Measurements from ENCODE around the gene ANK3.
A peak's percentile ranks its signal among the peaks of the same experiment; 100 is the strongest.

The ANK3 gene

GRCh38 chr10:60114765-60115586 lies 274.7 kb downstream of the ANK3 start:
- DNase-seq (ENCODE audit: insufficient read length, low spot score): peak; percentile 23
- no peak for FAIRE-seq

- no peak for DNase-seq (ENCODE audit: insufficient read length, low spot score)
- FAIRE-seq: no peak
Measured at GRCh38 chr10:60110739-60111138, 278.9 kb downstream of the ANK3 start.

DNA sequence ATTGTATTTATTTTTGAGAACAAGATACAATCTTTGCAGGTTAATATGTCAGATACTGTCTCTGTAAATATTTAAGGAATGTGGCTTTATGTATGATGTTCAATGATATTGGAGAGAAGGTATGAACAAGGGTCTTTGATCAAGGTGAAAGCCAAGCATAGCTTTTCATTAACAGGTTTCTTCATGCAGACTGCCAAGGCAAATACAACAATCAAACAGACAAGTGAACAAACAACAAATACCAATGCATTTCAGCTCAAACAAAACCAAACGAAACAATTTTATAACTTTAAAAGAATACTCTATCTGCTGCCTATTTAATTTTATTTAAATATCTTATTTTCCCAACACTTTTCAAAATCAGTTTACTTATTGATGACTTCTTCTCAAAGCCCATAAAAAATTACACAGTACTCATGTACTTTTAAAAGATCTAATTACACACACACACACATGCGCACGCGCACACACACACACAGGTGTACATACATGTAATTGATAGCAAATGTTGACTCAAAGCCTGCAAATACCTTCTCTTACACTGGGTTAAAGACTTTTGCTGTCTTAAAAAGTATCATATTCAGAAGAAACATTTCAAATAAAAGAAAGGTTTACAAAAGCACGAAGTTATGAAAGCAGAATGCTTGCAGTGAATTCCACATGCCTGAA lies 282.2 kb downstream of the ANK3 start:
- DNase-seq (ENCODE audit: insufficient read length, low spot score) (no peak), FAIRE-seq (no peak)

GRCh38 chr10:60105295-60105695 lies 284.4 kb downstream of the ANK3 start:
- no peak for DNase-seq (ENCODE audit: insufficient read length, low spot score)
- FAIRE-seq: no peak

- DNase-seq (ENCODE audit: insufficient read length, low spot score) (no peak), FAIRE-seq (no peak)
Measured at GRCh38 chr10:60101821-60102220, 287.9 kb downstream of the ANK3 start.

- DNase-seq (ENCODE audit: insufficient read length, low spot score): peak; percentile 21
Measured at GRCh38 chr10:60099998-60100747, 289.5 kb downstream of the ANK3 start.

GRCh38 chr10:60098677-60099601 lies 290.7 kb downstream of the ANK3 start:
- FAIRE-seq (no peak), DNase-seq (ENCODE audit: insufficient read length, low spot score) (no peak)

More at GRCh38 chr10:60099998-60100747, 289.5 kb downstream of the ANK3 start:
- no peak for FAIRE-seq

GRCh38 chr10:60096761-60097513 lies 292.7 kb downstream of the ANK3 start:
- no peak for DNase-seq (ENCODE audit: insufficient read length, low spot score)
- FAIRE-seq: no peak

DNA sequence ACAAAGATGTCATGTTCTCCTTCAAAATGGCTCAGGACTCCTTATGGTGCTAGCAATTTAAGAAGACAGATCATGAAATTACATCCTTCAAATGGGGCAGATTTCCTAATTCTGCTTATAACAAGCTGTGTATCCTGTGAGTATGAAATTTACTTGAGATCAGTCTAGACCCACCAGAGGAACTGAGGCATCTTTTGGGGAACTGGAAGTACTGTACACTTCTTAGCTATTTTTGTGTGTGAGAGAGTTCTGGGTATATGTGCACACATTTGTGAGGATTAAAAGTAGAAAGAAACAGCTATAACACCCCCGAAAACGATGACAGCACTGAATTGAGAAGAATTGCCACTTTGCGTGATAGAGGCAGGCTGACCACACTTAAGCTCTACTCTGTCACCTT lies 296.4 kb downstream of the ANK3 start:
- DNase-seq (ENCODE audit: insufficient read length, low spot score) (no peak), FAIRE-seq (no peak)

GRCh38 chr10:60086862-60087261 lies 302.8 kb downstream of the ANK3 start:
- no peak for FAIRE-seq
- DNase-seq (ENCODE audit: insufficient read length, low spot score): no peak

DNA sequence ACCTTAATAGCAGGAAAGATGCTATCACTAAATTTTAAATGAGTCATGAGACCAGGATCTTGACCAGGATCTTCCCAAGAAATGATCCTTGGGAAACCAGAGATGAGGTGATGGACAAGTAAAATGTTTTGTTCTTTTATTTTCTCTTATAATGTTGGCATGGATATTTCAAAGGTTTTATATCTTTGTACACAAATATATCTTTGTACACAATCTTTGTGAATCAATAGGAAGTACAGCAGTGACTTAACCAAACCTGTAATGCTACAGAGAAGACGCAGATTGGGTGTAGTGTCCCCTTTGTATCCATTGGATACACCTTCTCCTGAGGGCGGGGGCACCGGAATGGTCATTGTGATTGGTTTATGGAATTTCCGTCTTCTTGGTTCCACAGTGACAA lies 303.3 kb downstream of the ANK3 start:
- FAIRE-seq: no peak
- no peak for DNase-seq (ENCODE audit: insufficient read length, low spot score)

- no peak for FAIRE-seq
Measured at GRCh38 chr10:60082744-60083344, 306.8 kb downstream of the ANK3 start.

GRCh38 chr10:60082341-60082740 lies 307.3 kb downstream of the ANK3 start:
- DNase-seq (ENCODE audit: insufficient read length, low spot score) (no peak), FAIRE-seq (no peak)

More at GRCh38 chr10:60082744-60083344, 306.8 kb downstream of the ANK3 start:
- no peak for DNase-seq (ENCODE audit: insufficient read length, low spot score)

- FAIRE-seq: no peak
Measured at GRCh38 chr10:60073781-60074656, 315.7 kb downstream of the ANK3 start.

GRCh38 chr10:60073397-60073780 lies 316.3 kb downstream of the ANK3 start:
- DNase-seq (ENCODE audit: insufficient read length, low spot score) (no peak), FAIRE-seq (no peak)

More at GRCh38 chr10:60073781-60074656, 315.7 kb downstream of the ANK3 start:
- DNase-seq (ENCODE audit: insufficient read length, low spot score): no peak

GRCh38 chr10:60069311-60069710 lies 320.4 kb downstream of the ANK3 start:
- no peak for DNase-seq (ENCODE audit: insufficient read length, low spot score)
- FAIRE-seq: no peak

DNA sequence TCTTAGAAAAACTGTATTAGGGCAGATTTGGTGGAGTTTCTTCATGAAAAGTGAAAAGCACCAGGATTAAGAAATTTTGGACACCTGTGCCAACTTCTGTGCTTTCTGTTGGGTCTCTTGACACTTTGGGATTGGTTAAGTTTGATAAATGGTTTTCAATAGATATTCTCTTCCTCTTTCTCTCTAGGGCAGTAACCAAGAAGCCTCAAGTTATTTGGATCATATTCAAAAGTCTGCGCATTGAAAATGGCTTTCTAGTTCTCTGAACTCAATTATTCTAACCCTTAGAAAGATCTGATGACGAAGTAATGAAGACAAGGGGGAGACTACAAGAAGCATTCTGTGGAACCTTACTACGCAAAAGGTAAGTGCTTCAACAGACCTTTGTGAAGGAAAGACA lies 339.3 kb downstream of the ANK3 start:
- no peak for DNase-seq (ENCODE audit: insufficient read length, low spot score)
- no peak for FAIRE-seq

DNA sequence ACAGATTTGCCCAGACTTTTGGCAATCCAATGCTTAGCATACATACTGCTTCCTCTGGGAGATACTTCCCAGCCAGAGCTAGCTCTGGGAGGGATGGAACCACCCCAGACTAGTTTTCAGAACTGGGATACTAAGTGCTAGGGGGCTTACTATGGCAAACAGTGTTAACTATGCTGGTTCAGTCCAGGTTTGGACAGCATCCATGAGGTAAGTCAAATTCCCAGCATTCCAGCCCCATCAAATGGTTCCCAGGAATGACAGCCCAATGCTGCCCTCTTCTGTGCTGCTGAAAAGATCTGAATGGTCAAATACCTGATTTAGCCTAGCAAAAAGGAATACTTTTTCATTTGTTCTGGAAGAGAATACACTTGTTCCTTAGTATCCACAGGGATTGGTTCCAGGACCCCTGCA lies 341.6 kb downstream of the ANK3 start:
- FAIRE-seq: no peak
- peak; percentile 9 for DNase-seq (ENCODE audit: insufficient read length, low spot score)
